ENCODE results near the gene S1PR4. TPM values are rescaled to one million over a fixed set of nuclear protein-coding genes. Genes with fewer than 3 reads are reported as not detected.

The S1PR4 gene
- total and polyA plus RNA-seq, 2 experiments from 2014 or later = 0.24 TPM; not detected in 1

DNA sequence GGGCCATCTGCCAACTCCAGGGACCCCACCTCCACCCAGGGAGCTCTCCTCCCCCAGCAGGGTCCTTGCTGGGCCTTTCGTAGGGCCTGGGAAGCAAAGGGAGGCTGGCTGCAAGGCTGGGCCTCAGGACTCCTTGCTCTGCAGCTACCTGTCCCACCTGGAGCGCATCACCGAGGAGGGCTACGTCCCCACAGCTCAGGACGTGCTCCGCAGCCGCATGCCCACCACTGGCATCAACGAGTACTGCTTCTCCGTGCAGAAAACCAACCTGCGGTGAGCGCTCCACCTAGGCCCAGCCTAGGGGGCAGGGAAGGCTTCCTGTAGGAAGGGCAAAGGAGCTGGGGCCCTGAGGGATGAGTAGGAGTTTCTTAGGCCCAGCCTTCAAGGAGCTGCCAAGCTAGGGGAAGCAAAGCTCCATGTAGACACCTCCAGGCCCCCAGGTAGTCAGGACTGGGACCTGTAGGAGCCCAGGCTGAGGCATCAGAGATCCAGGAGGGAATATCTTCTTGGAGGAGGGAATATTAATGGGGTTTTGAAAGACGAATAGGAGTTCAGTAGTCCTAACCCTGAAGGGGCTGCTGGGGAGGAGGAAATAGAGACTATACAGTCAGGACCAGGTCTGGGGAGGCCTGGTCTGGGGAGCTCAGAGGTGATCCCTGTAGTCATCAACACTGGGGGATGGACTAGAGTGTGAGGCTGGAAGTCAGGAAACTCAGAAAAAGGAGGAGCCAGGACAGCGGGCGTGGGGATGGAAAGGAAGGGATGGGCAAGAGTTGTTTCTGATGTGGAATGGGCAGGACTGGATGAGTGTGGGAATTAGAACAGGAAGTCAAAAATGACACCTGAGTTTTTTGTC lies 26.8 kb upstream of the S1PR4 start:
- ATAC-seq (no peak), DNase-seq (ENCODE audit: low spot score) (no peak)
- H3K27ac ChIP-seq (ENCODE audit: low read depth) = no peak overlapping the region
- peaks cover 8% of the 10 kb centered on the region; the same call in 1 of the 2 replicates for H3K9me2 ChIP-seq (ENCODE audit: insufficient read depth)
- Mint-ChIP-seq H3K4me1 (peaks cover 5% of the 10 kb centered on the region; the same call in 2 of the 3 replicates), H3K36me3 (ENCODE audit: low read depth) (no peaks in the 10 kb centered on the region), H3K27me3 (ENCODE audit: insufficient read depth, low read depth, poor library complexity) (peaks cover 6% of the 10 kb centered on the region), H3K4me3 (no peak overlapping the region), H3K27ac (no peak overlapping the region), H3K9me3 (no peaks in the 10 kb centered on the region; the same call in 2 of the 3 replicates)
- H3K4me1 ChIP-seq (ENCODE audit: insufficient read depth) = no peaks in the 10 kb centered on the region
- H3K4me3 ChIP-seq = no peak overlapping the region
- H4K20me1 ChIP-seq (replicated peaks; ENCODE audit: insufficient read depth) = no peaks in the 10 kb centered on the region
- no peak overlapping the region for H2AFZ ChIP-seq
- no peak overlapping the region for H3K4me2 ChIP-seq
- H3F3A ChIP-seq (replicated peaks; ENCODE audit: low read depth) = 0 out of 2 replicates have a peak, but pooled peaks cover 4% of the 10 kb centered on the region
- H3K27me3 ChIP-seq (ENCODE audit: insufficient read depth) = no peaks in the 10 kb centered on the region
- H3K36me3 ChIP-seq (ENCODE audit: insufficient read depth) = no peaks in the 10 kb centered on the region
- TF ChIP-seq CREB1 (CRISPR knock-in tag; IDR thresholded peaks at IDR 0.05; ENCODE audit: low read depth) = no peak
- no peak for TF ChIP-seq STAT1 (IDR thresholded peaks at IDR 0.05; ENCODE audit: unreplicated experiment)
- TF ChIP-seq JUNB (IDR thresholded peaks at IDR 0.05; ENCODE audit: unreplicated experiment) = no peak
- TF ChIP-seq, protein P1, sequence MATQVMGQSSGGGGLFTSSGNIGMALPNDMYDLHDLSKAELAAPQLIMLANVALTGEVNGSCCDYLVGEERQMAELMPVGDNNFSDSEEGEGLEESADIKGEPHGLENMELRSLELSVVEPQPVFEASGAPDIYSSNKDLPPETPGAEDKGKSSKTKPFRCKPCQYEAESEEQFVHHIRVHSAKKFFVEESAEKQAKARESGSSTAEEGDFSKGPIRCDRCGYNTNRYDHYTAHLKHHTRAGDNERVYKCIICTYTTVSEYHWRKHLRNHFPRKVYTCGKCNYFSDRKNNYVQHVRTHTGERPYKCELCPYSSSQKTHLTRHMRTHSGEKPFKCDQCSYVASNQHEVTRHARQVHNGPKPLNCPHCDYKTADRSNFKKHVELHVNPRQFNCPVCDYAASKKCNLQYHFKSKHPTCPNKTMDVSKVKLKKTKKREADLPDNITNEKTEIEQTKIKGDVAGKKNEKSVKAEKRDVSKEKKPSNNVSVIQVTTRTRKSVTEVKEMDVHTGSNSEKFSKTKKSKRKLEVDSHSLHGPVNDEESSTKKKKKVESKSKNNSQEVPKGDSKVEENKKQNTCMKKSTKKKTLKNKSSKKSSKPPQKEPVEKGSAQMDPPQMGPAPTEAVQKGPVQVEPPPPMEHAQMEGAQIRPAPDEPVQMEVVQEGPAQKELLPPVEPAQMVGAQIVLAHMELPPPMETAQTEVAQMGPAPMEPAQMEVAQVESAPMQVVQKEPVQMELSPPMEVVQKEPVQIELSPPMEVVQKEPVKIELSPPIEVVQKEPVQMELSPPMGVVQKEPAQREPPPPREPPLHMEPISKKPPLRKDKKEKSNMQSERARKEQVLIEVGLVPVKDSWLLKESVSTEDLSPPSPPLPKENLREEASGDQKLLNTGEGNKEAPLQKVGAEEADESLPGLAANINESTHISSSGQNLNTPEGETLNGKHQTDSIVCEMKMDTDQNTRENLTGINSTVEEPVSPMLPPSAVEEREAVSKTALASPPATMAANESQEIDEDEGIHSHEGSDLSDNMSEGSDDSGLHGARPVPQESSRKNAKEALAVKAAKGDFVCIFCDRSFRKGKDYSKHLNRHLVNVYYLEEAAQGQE (IDR thresholded peaks at IDR 0.05; ENCODE audit: unreplicated experiment) = no peak
- TF ChIP-seq EZH2phosphoT487 (IDR thresholded peaks at IDR 0.05; ENCODE audit: unreplicated experiment) = no peak
- TF ChIP-seq, protein P2, sequence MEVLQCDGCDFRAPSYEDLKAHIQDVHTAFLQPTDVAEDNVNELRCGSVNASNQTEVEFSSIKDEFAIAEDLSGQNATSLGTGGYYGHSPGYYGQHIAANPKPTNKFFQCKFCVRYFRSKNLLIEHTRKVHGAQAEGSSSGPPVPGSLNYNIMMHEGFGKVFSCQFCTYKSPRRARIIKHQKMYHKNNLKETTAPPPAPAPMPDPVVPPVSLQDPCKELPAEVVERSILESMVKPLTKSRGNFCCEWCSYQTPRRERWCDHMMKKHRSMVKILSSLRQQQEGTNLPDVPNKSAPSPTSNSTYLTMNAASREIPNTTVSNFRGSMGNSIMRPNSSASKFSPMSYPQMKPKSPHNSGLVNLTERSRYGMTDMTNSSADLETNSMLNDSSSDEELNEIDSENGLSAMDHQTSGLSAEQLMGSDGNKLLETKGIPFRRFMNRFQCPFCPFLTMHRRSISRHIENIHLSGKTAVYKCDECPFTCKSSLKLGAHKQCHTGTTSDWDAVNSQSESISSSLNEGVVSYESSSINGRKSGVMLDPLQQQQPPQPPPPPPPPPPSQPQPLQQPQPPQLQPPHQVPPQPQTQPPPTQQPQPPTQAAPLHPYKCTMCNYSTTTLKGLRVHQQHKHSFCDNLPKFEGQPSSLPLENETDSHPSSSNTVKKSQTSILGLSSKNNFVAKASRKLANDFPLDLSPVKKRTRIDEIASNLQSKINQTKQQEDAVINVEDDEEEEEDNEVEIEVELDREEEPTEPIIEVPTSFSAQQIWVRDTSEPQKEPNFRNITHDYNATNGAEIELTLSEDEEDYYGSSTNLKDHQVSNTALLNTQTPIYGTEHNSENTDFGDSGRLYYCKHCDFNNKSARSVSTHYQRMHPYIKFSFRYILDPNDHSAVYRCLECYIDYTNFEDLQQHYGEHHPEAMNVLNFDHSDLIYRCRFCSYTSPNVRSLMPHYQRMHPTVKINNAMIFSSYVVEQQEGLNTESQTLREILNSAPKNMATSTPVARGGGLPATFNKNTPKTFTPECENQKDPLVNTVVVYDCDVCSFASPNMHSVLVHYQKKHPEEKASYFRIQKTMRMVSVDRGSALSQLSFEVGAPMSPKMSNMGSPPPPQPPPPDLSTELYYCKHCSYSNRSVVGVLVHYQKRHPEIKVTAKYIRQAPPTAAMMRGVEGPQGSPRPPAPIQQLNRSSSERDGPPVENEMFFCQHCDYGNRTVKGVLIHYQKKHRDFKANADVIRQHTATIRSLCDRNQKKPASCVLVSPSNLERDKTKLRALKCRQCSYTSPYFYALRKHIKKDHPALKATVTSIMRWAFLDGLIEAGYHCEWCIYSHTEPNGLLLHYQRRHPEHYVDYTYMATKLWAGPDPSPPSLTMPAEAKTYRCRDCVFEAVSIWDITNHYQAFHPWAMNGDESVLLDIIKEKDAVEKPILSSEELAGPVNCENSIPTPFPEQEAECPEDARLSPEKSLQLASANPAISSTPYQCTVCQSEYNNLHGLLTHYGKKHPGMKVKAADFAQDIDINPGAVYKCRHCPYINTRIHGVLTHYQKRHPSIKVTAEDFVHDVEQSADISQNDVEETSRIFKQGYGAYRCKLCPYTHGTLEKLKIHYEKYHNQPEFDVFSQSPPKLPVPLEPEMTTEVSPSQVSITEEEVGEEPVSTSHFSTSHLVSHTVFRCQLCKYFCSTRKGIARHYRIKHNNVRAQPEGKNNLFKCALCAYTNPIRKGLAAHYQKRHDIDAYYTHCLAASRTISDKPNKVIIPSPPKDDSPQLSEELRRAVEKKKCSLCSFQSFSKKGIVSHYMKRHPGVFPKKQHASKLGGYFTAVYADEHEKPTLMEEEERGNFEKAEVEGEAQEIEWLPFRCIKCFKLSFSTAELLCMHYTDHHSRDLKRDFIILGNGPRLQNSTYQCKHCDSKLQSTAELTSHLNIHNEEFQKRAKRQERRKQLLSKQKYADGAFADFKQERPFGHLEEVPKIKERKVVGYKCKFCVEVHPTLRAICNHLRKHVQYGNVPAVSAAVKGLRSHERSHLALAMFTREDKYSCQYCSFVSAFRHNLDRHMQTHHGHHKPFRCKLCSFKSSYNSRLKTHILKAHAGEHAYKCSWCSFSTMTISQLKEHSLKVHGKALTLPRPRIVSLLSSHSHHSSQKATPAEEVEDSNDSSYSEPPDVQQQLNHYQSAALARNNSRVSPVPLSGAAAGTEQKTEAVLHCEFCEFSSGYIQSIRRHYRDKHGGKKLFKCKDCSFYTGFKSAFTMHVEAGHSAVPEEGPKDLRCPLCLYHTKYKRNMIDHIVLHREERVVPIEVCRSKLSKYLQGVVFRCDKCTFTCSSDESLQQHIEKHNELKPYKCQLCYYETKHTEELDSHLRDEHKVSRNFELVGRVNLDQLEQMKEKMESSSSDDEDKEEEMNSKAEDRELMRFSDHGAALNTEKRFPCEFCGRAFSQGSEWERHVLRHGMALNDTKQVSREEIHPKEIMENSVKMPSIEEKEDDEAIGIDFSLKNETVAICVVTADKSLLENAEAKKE (CRISPR knock-in tag; IDR thresholded peaks at IDR 0.05) = no peak
- no peak for TF ChIP-seq ZNF331 (CRISPR knock-in tag; IDR thresholded peaks at IDR 0.05; ENCODE audit: low read depth)
- TF ChIP-seq, protein P3, sequence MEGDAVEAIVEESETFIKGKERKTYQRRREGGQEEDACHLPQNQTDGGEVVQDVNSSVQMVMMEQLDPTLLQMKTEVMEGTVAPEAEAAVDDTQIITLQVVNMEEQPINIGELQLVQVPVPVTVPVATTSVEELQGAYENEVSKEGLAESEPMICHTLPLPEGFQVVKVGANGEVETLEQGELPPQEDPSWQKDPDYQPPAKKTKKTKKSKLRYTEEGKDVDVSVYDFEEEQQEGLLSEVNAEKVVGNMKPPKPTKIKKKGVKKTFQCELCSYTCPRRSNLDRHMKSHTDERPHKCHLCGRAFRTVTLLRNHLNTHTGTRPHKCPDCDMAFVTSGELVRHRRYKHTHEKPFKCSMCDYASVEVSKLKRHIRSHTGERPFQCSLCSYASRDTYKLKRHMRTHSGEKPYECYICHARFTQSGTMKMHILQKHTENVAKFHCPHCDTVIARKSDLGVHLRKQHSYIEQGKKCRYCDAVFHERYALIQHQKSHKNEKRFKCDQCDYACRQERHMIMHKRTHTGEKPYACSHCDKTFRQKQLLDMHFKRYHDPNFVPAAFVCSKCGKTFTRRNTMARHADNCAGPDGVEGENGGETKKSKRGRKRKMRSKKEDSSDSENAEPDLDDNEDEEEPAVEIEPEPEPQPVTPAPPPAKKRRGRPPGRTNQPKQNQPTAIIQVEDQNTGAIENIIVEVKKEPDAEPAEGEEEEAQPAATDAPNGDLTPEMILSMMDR (conservative IDR thresholded peaks at IDR 0.05; ENCODE audit: low read depth in 2 of 2) = no peak
- no peak for TF ChIP-seq NANOG (IDR thresholded peaks at IDR 0.05; ENCODE audit: borderline replicate concordance)
- TF ChIP-seq EZH2 (IDR thresholded peaks at IDR 0.05; ENCODE audit: low read depth, unreplicated experiment) = no peak
- no peak for TF ChIP-seq POLR2AphosphoS5 (IDR thresholded peaks at IDR 0.05; ENCODE audit: low read depth)
- TF ChIP-seq, protein P4, sequence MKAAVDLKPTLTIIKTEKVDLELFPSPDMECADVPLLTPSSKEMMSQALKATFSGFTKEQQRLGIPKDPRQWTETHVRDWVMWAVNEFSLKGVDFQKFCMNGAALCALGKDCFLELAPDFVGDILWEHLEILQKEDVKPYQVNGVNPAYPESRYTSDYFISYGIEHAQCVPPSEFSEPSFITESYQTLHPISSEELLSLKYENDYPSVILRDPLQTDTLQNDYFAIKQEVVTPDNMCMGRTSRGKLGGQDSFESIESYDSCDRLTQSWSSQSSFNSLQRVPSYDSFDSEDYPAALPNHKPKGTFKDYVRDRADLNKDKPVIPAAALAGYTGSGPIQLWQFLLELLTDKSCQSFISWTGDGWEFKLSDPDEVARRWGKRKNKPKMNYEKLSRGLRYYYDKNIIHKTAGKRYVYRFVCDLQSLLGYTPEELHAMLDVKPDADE (IDR thresholded peaks at IDR 0.05) = no peak
- TF ChIP-seq ZNF114 (CRISPR knock-in tag; IDR thresholded peaks at IDR 0.05) = no peak
- no peaks in the 10 kb centered on the region for H3K79me2 ChIP-seq (replicated peaks; ENCODE audit: insufficient read depth)

Data from GM23338 (cell line).